ENCODE results near the gene STOML1. TPM values are rescaled to one million over a fixed set of nuclear protein-coding genes. Genes with fewer than 3 reads are reported as not detected.

STOML1 gene
- total RNA-seq, 4 donors from 2014 or later: 8.1 to 21.7 (median 13.7) TPM

GRCh38 chr15:73945130-73945508 is 47.0 kb downstream of the STOML1 start:
- WGBS, 2 donors (ENCODE audit: low coverage in 1 of 2): 83% methylated on average over 1 of the region's 4 CpGs; no CpG with 5 or more reads in 1 of the 2 donors
- Histone ChIP-seq H3K27ac (peak overlapping the region in 3 of 4 donors; percentile 31 to 54 (median 48)), H3K4me3 (no peak overlapping the region), H3K36me3 (peaks cover 0 to 48% of the 10 kb centered on the region in 2 donors), H3K4me1 (peaks cover 0 to 37% (median 15%) of the 10 kb centered on the region in 3 donors), H3K27me3 (no peaks in the 10 kb centered on the region), H3K9me3 (no peaks in the 10 kb centered on the region)
- ATAC-seq: no peak
- TF ChIP-seq POLR2AphosphoS5 (IDR thresholded peaks at IDR 0.05) (no peak), EP300 (IDR thresholded peaks at IDR 0.05) (no peak), POLR2A (IDR thresholded peaks at IDR 0.05) (no peak), CTCF (IDR thresholded peaks at IDR 0.05) (no peak)

GRCh38 chr15:73944161-73945129 is 47.6 kb downstream of the STOML1 start:
- H3K4me1 ChIP-seq: peaks cover 0 to 43% (median 15%) of the 10 kb centered on the region in 3 donors
- 50 to 60% methylated on average over 1 to 2 of the region's 13 CpGs for WGBS, 2 donors (ENCODE audit: low coverage in 1 of 2)
- H3K36me3 ChIP-seq: peaks cover 0 to 43% of the 10 kb centered on the region in 2 donors
- H3K4me3 ChIP-seq: no peak overlapping the region
- no peak for ATAC-seq
- H3K27me3 ChIP-seq: no peaks in the 10 kb centered on the region
- TF ChIP-seq POLR2A (IDR thresholded peaks at IDR 0.05): no peak
- no peak for TF ChIP-seq CTCF (IDR thresholded peaks at IDR 0.05)
- no peak for TF ChIP-seq EP300 (IDR thresholded peaks at IDR 0.05)
- TF ChIP-seq POLR2AphosphoS5 (IDR thresholded peaks at IDR 0.05): no peak
- peak overlapping the region in 3 of 4 donors; percentile 31 to 54 (median 48) for H3K27ac ChIP-seq
- H3K9me3 ChIP-seq: no peaks in the 10 kb centered on the region

GRCh38 chr15:73942751-73943270 is 49.3 kb downstream of the STOML1 start:
- Histone ChIP-seq H3K27me3 (no peaks in the 10 kb centered on the region), H3K4me3 (no peak overlapping the region), H3K9me3 (no peaks in the 10 kb centered on the region), H3K27ac (peak overlapping the region in 1 of 4 donors; percentile 57), H3K4me1 (peaks cover 0 to 49% (median 15%) of the 10 kb centered on the region in 3 donors), H3K36me3 (peaks cover 0 to 26% of the 10 kb centered on the region in 2 donors)
- no peak for TF ChIP-seq POLR2AphosphoS5 (IDR thresholded peaks at IDR 0.05)
- no CpG with 5 or more reads among the region's 6 CpGs for WGBS, 2 donors (ENCODE audit: low coverage in 1 of 2)
- ATAC-seq: no peak

- 80 to 84% methylated on average over 1 to 4 of the region's 10 CpGs for WGBS, 2 donors (ENCODE audit: low coverage in 1 of 2)
- Histone ChIP-seq H3K4me1 (peaks cover 0 to 56% (median 15%) of the 10 kb centered on the region in 3 donors), H3K9me3 (no peaks in the 10 kb centered on the region)
These were observed 50.0 kb downstream of the STOML1 start for GRCh38 chr15:73941871-73942635.

More at GRCh38 chr15:73941871-73942635, 50.0 kb downstream of the STOML1 start:
- no peaks in the 10 kb centered on the region for H3K27me3 ChIP-seq
- no peak overlapping the region for H3K4me3 ChIP-seq
- TF ChIP-seq CTCF (IDR thresholded peaks at IDR 0.05) (no peak), POLR2A (IDR thresholded peaks at IDR 0.05) (no peak), EP300 (IDR thresholded peaks at IDR 0.05) (no peak), POLR2AphosphoS5 (IDR thresholded peaks at IDR 0.05) (no peak)
- H3K36me3 ChIP-seq: peaks cover 0 to 19% of the 10 kb centered on the region in 2 donors
- peak overlapping the region in 2 of 4 donors; percentile 57 to 70 for H3K27ac ChIP-seq
- ATAC-seq: no peak

Data from gastroesophageal sphincter (tissue), 4 donors.